OCI-LY3 (cell line): Measurements from ENCODE around the gene PDLIM5.

Source experiments
- EZH2phosphoT487 ChIP-seq: fragments of 200-600 bp; shearing (Covaris generic); IDR thresholded peaks from 2 replicates; pipeline ENCODE4 v1.6.1; 2018; ENCODE audit warnings: antibody characterized with exemption, mixed run types, low read depth
- TF ChIP-seq, protein P1 (sequence below): fragments of 200-600, 300-600 bp; sonication (generic); IDR thresholded peaks from 2 replicates; pipeline ENCODE4 v1.5.1; 2014; ENCODE audit warnings: antibody characterized with exemption, low read length, low read depth

DNA sequence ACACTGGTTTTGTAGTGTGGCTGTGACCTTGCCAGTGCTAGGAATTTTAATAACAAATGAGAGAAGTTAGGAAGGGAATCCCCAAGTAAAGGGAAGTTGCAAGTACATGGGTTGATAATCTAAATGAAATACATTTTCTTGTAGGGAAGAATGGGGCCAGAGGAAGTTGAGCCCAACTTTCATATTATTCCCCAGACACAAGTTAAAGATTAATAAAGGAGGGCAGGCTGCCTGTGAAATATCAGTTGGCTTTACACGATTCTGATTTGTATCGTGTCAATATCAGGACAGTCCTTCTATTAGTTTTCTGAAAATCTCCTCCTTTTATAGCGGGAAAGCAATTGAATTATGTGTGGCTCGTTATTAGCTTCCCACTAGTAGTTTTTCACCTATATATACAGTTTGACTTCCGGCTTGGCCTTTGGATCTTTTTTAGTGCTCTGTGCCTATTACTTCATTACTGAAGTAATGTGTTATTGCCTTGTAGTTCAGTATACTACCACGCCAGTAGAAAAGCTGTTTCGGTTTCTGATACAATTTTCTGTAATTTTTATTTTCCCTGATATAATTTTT is 1.7 kb downstream of the PDLIM5 start:
- TF ChIP-seq, protein P1, sequence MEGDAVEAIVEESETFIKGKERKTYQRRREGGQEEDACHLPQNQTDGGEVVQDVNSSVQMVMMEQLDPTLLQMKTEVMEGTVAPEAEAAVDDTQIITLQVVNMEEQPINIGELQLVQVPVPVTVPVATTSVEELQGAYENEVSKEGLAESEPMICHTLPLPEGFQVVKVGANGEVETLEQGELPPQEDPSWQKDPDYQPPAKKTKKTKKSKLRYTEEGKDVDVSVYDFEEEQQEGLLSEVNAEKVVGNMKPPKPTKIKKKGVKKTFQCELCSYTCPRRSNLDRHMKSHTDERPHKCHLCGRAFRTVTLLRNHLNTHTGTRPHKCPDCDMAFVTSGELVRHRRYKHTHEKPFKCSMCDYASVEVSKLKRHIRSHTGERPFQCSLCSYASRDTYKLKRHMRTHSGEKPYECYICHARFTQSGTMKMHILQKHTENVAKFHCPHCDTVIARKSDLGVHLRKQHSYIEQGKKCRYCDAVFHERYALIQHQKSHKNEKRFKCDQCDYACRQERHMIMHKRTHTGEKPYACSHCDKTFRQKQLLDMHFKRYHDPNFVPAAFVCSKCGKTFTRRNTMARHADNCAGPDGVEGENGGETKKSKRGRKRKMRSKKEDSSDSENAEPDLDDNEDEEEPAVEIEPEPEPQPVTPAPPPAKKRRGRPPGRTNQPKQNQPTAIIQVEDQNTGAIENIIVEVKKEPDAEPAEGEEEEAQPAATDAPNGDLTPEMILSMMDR: no peak
- TF ChIP-seq EZH2phosphoT487: no peak
